Fibroblast of skin of back (primary cell): ENCODE results near the gene RHBDF2.

Experiments used
- DNase-seq: peaks from one replicate; pipeline ENCODE4 v3.0.0-alpha.2; 2013

Gene RHBDF2

GRCh38 chr17:76500747-76501017 lies 541 bp downstream of the RHBDF2 start:
- no peak for DNase-seq

GRCh38 chr17:76500074-76500746 lies 1.0 kb downstream of the RHBDF2 start:
- DNase-seq, result no peak

- no peak for DNase-seq
These were observed 2.0 kb downstream of the RHBDF2 start for GRCh38 chr17:76499267-76499667.

- no peak for DNase-seq
These were observed 2.4 kb downstream of the RHBDF2 start for GRCh38 chr17:76498876-76499251.

GRCh38 chr17:76497979-76498875 lies 3.0 kb downstream of the RHBDF2 start:
- DNase-seq, result peak; percentile 83

GRCh38 chr17:76497699-76497978 lies 3.6 kb downstream of the RHBDF2 start:
- no peak for DNase-seq

GRCh38 chr17:76496464-76496863 lies 4.8 kb downstream of the RHBDF2 start:
- no peak for DNase-seq

GRCh38 chr17:76495663-76496400 lies 5.4 kb downstream of the RHBDF2 start:
- DNase-seq, result no peak

- DNase-seq, result no peak
These were observed 7.6 kb downstream of the RHBDF2 start for GRCh38 chr17:76493505-76494167.

- DNase-seq, result peak; percentile 65
These were observed 8.2 kb downstream of the RHBDF2 start for GRCh38 chr17:76492989-76493501.

GRCh38 chr17:76492123-76492988 lies 8.9 kb downstream of the RHBDF2 start:
- no peak for DNase-seq

GRCh38 chr17:76491271-76492122 lies 9.7 kb downstream of the RHBDF2 start:
- no peak for DNase-seq

- DNase-seq, result no peak
These were observed 11.0 kb downstream of the RHBDF2 start for GRCh38 chr17:76490112-76490710.

GRCh38 chr17:76487451-76488192 lies 13.6 kb downstream of the RHBDF2 start:
- DNase-seq, result no peak

- DNase-seq, result no peak
These were observed 15.7 kb downstream of the RHBDF2 start for GRCh38 chr17:76485569-76485968.

- no peak for DNase-seq
These were observed 16.9 kb downstream of the RHBDF2 start for GRCh38 chr17:76484228-76484725.

- DNase-seq, result no peak
These were observed 20.1 kb downstream of the RHBDF2 start for GRCh38 chr17:76481071-76481655.

- no peak for DNase-seq
These were observed 20.6 kb downstream of the RHBDF2 start for GRCh38 chr17:76480632-76481031.

GRCh38 chr17:76479515-76480060 lies 21.6 kb downstream of the RHBDF2 start:
- no peak for DNase-seq
